HG02938 (cell line): ENCODE data around the gene GAS2.

Source experiments
- ATAC-seq: cut with Tn5 transposase; IDR thresholded peaks from one replicate; pipeline ENCODE4 v1.9.1; 2021; ENCODE audit warnings: mild to moderate bottlenecking, moderate library complexity; ENCODE audit not compliant: unreplicated experiment

Gene GAS2

GRCh38 chr11:22860241-22860640 lies 193.8 kb downstream of the GAS2 start, which contains the start of gene CCDC179:
TSS of gene CCDC179 (minus strand) at chr11:22860474. CDS start at chr11:22860421, 53 bp downstream.
- ATAC-seq = no peak
